Astrocyte (in vitro differentiated cells and primary cell): ENCODE data around the gene APOB. TPM values are rescaled to one million over a fixed set of nuclear protein-coding genes. Genes with fewer than 3 reads are reported as not detected.

Source experiments
- DNase-seq: peaks from one replicate; pipeline ENCODE4 v3.0.0-alpha.2; 2010; ENCODE audit warnings: low read depth
- FAIRE-seq: peaks from 2 replicates; lab custom pipeline; 2011; peaks lifted over from hg19 to GRCh38; lab: Jason Lieb, UNC
- H2AFZ ChIP-seq: 2 replicates; pipeline ENCODE4 v1.6.0; 2012; ENCODE audit warnings: low read depth, low read length, inconsistent platforms
- H3K27ac ChIP-seq: 2 replicates; pipeline ENCODE4 v1.5.1; 2011; ENCODE audit warnings: low read depth, low read length, inconsistent platforms
- H3K27me3 ChIP-seq: 2 replicates; pipeline ENCODE4 v1.6.0; 2011; ENCODE audit warnings: low read length, inconsistent platforms; ENCODE audit not compliant: insufficient read depth
- H3K36me3 ChIP-seq: 2 replicates; pipeline ENCODE4 v1.5.1; 2011; ENCODE audit warnings: low read length, inconsistent platforms; ENCODE audit not compliant: insufficient read depth
- H3K4me1 ChIP-seq: 2 replicates; pipeline ENCODE4 v1.5.1; 2011; ENCODE audit warnings: low read length, inconsistent platforms; ENCODE audit not compliant: insufficient read depth
- H3K4me2 ChIP-seq: 2 replicates; pipeline ENCODE4 v1.6.0; 2012; ENCODE audit warnings: low read length, inconsistent platforms
- H3K4me3 ChIP-seq: 2 replicates; pipeline ENCODE4 v1.5.1; 2011; ENCODE audit warnings: low read depth, mild to moderate bottlenecking, low read length, inconsistent platforms; ENCODE audit not compliant: insufficient read depth
- H3K79me2 ChIP-seq: 2 replicates; pipeline ENCODE4 v1.6.0; 2012; ENCODE audit warnings: mild to moderate bottlenecking, low read length, inconsistent platforms; ENCODE audit not compliant: insufficient read depth
- H3K9ac ChIP-seq: 2 replicates; pipeline ENCODE4 v1.6.0; 2012; ENCODE audit warnings: mild to moderate bottlenecking, low read length, inconsistent platforms
- H3K9me3 ChIP-seq: 2 replicates; pipeline ENCODE4 v1.5.1; 2012; ENCODE audit warnings: low read depth, mild to moderate bottlenecking, low read length, inconsistent platforms; ENCODE audit not compliant: insufficient read depth
- H4K20me1 ChIP-seq: 2 replicates; pipeline ENCODE4 v1.6.0; 2012; ENCODE audit warnings: low read length, inconsistent platforms; ENCODE audit not compliant: insufficient read depth
- H3K27ac Mint-ChIP-seq: one replicate; pipeline ENCODE4 v1.8.0; 2021; ENCODE audit warnings: mild to moderate bottlenecking, mixed read lengths; ENCODE audit not compliant: unreplicated experiment
- H3K27me3 Mint-ChIP-seq: one replicate; pipeline ENCODE4 v1.8.0; 2021; ENCODE audit warnings: low read depth, mixed read lengths; ENCODE audit not compliant: unreplicated experiment
- H3K36me3 Mint-ChIP-seq: one replicate; pipeline ENCODE4 v1.8.0; 2021; ENCODE audit warnings: low read depth, mixed read lengths; ENCODE audit not compliant: unreplicated experiment
- H3K4me1 Mint-ChIP-seq: one replicate; pipeline ENCODE4 v1.8.0; 2021; ENCODE audit warnings: low read depth, mixed read lengths; ENCODE audit not compliant: unreplicated experiment
- H3K4me3 Mint-ChIP-seq: one replicate; pipeline ENCODE4 v1.8.0; 2021; ENCODE audit warnings: mild to moderate bottlenecking, moderate library complexity, mixed read lengths; ENCODE audit not compliant: unreplicated experiment
- H3K9me3 Mint-ChIP-seq: one replicate; pipeline ENCODE4 v1.8.0; 2021; ENCODE audit warnings: mild to moderate bottlenecking, mixed read lengths; ENCODE audit not compliant: unreplicated experiment
- EZH2 ChIP-seq: IDR thresholded peaks from 2 replicates; pipeline ENCODE4 v1.6.1; 2012; ENCODE audit warnings: mild to moderate bottlenecking, low read length, inconsistent platforms; ENCODE audit not compliant: insufficient read depth
- total RNA-seq: library from RNA; stranded (reverse); gene quantifications from 2 replicates; pipeline ENCODE4 v1.2.1, GENCODE V29; 2021
- TF ChIP-seq, protein P1 (sequence below): IDR thresholded peaks from 2 replicates; pipeline ENCODE4 v1.5.1; 2011; ENCODE audit warnings: low read depth, mild to moderate bottlenecking, inconsistent platforms, low read length, moderate library complexity; ENCODE audit not compliant: insufficient read depth

APOB gene
- total RNA-seq, 1 donor from 2014 or later: 0.05 TPM

DNA sequence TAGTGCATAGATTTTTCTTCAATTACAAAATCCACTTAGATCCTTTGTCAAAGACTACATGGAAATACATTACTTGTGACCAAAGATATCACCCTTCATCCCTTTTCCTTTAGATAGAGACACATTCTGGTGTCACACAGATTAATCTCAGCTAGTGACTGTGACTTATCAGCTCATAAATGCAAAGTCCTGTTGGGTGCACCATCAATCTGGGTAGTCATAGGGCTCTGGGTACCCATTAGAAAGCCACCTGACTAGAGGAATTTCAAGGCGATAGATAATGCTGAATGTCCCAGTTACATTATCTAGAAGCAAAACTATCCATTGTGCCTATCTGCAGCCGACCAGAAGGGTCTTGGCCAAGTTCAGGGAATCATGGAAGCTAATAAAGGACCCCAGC is 2.6 kb upstream of the APOB start:
- H3K27me3 ChIP-seq: peaks cover 4% of the 10 kb centered on the region
- H3K9ac ChIP-seq: no peak overlapping the region
- Mint-ChIP-seq H3K4me3 (no peak overlapping the region), H3K4me1 (peaks cover 6% of the 10 kb centered on the region), H3K36me3 (no peaks in the 10 kb centered on the region), H3K27ac (no peak overlapping the region), H3K27me3 (peaks cover 37% of the 10 kb centered on the region), H3K9me3 (peaks cover 2% of the 10 kb centered on the region)
- H3K79me2 ChIP-seq: no peaks in the 10 kb centered on the region
- H3K4me2 ChIP-seq: no peak overlapping the region
- no peak overlapping the region for H2AFZ ChIP-seq
- H3K27ac ChIP-seq: no peak overlapping the region
- H4K20me1 ChIP-seq: no peaks in the 10 kb centered on the region
- DNase-seq (no peak), FAIRE-seq (no peak)
- H3K4me1 ChIP-seq: no peaks in the 10 kb centered on the region
- TF ChIP-seq, protein P1, sequence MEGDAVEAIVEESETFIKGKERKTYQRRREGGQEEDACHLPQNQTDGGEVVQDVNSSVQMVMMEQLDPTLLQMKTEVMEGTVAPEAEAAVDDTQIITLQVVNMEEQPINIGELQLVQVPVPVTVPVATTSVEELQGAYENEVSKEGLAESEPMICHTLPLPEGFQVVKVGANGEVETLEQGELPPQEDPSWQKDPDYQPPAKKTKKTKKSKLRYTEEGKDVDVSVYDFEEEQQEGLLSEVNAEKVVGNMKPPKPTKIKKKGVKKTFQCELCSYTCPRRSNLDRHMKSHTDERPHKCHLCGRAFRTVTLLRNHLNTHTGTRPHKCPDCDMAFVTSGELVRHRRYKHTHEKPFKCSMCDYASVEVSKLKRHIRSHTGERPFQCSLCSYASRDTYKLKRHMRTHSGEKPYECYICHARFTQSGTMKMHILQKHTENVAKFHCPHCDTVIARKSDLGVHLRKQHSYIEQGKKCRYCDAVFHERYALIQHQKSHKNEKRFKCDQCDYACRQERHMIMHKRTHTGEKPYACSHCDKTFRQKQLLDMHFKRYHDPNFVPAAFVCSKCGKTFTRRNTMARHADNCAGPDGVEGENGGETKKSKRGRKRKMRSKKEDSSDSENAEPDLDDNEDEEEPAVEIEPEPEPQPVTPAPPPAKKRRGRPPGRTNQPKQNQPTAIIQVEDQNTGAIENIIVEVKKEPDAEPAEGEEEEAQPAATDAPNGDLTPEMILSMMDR: no peak
- TF ChIP-seq EZH2: no peak
- no peaks in the 10 kb centered on the region for H3K36me3 ChIP-seq
- H3K4me3 ChIP-seq: no peak overlapping the region
- no peaks in the 10 kb centered on the region for H3K9me3 ChIP-seq

DNA sequence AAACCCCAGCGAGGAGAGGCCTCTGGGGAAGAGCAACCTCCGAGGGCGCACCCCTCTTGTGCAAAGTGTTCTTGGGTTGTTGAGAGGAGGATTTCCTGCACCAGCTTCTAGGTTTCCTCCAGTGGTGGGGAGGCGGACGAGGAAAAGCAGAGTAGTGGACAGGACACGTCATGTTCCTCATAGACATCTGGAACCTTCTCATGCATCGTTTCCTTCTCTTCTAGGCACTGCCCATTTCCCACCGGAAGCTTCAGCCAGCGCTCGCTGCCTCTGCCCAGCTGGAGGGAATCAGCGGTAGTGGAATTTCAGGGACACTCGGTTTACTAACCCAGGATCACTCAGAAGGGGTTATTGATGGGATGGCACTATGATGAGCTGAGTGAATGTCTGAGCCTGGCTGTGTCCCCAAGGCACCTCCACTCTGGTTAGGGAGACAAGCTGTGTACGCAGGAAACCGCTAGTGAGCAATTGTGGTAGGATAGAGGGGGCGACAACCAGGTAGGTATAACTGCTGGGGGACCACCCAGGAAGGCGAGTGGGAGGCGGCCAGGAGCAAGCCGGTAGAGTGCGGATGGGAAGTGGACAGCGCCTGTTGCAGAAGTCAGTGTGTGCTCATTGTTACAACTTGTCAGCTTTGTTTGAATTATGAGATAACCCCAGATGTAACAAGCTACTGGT is 960 bp upstream of the APOB start:
- Histone ChIP-seq H3K4me3 (no peak overlapping the region), H3K4me2 (no peak overlapping the region), H3K36me3 (no peaks in the 10 kb centered on the region), H3K9ac (no peak overlapping the region), H3K27ac (no peak overlapping the region), H2AFZ (no peak overlapping the region), H4K20me1 (no peaks in the 10 kb centered on the region), H3K4me1 (no peaks in the 10 kb centered on the region), H3K9me3 (no peaks in the 10 kb centered on the region), H3K27me3 (peaks cover 4% of the 10 kb centered on the region), H3K79me2 (no peaks in the 10 kb centered on the region)
- Mint-ChIP-seq H3K9me3 (peaks cover 2% of the 10 kb centered on the region), H3K27me3 (peaks cover 48% of the 10 kb centered on the region), H3K27ac (no peak overlapping the region), H3K36me3 (no peaks in the 10 kb centered on the region), H3K4me1 (peaks cover 6% of the 10 kb centered on the region), H3K4me3 (no peak overlapping the region)
- DNase-seq (no peak), FAIRE-seq (no peak)
- TF ChIP-seq, protein P1: no peak
- TF ChIP-seq EZH2: no peak

DNA sequence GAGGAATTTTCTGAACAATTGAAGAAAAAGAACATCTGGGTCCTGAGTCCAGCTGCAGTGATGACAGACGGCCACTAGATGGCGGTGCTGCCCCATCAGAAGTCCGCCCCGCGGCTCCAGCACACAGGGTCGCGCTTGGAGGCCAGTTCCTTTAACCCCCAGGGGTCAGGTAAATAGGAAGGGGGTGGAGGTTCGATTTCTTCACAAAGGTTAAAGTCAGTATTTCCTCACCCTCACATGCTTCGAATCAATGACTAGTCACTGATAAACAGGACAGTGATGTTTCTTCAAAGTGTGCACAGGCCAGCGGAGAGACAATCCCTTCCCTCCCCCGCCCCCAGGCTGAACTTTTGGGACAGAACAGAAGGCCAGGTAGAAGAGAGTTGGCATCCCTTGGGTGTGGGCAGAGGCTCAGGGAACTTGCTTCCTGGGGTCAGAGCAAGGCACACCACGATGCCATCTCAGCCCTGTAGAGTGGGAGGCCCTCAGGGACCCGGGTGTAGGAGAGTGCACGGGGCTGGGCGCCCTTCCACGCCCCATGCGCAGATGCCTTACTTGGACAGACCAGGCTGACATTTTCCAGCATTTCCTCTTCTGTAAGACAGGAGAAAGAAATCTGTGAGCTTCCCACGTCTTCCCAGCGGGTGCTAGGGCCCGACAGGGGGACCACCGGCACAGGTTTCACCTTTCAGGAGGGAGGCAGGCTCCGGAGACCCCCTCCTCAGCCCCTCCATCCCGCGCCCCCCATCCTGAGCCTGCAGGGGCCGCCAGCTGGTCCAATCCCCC is 722 bp downstream of the APOB start:
- FAIRE-seq: no peak
- Mint-ChIP-seq H3K4me1 (peaks cover 6% of the 10 kb centered on the region), H3K27me3 (peaks cover 48% of the 10 kb centered on the region), H3K36me3 (no peaks in the 10 kb centered on the region), H3K27ac (no peak overlapping the region), H3K9me3 (peaks cover 2% of the 10 kb centered on the region), H3K4me3 (peak overlapping the region; percentile 66)
- TF ChIP-seq EZH2: no peak
- TF ChIP-seq, protein P1: peak; percentile 94
- peak; percentile 1 for DNase-seq
- no peaks in the 10 kb centered on the region for H3K4me1 ChIP-seq
- no peaks in the 10 kb centered on the region for H4K20me1 ChIP-seq
- no peaks in the 10 kb centered on the region for H3K9me3 ChIP-seq
- H3K27me3 ChIP-seq: peaks cover 4% of the 10 kb centered on the region
- H2AFZ ChIP-seq: no peak overlapping the region
- no peaks in the 10 kb centered on the region for H3K79me2 ChIP-seq
- no peak overlapping the region for H3K4me2 ChIP-seq
- H3K9ac ChIP-seq: no peak overlapping the region
- no peak overlapping the region for H3K27ac ChIP-seq
- no peak overlapping the region for H3K4me3 ChIP-seq
- no peaks in the 10 kb centered on the region for H3K36me3 ChIP-seq
